NCI-H2081 (cell line): Measurements from ENCODE around the gene FAM217A.

Source experiments
- DNase-seq, 2 experiments: peaks; one replicate each; lab custom pipeline; 2025; lab: John Stamatoyannopoulos, UW

The FAM217A gene

DNA sequence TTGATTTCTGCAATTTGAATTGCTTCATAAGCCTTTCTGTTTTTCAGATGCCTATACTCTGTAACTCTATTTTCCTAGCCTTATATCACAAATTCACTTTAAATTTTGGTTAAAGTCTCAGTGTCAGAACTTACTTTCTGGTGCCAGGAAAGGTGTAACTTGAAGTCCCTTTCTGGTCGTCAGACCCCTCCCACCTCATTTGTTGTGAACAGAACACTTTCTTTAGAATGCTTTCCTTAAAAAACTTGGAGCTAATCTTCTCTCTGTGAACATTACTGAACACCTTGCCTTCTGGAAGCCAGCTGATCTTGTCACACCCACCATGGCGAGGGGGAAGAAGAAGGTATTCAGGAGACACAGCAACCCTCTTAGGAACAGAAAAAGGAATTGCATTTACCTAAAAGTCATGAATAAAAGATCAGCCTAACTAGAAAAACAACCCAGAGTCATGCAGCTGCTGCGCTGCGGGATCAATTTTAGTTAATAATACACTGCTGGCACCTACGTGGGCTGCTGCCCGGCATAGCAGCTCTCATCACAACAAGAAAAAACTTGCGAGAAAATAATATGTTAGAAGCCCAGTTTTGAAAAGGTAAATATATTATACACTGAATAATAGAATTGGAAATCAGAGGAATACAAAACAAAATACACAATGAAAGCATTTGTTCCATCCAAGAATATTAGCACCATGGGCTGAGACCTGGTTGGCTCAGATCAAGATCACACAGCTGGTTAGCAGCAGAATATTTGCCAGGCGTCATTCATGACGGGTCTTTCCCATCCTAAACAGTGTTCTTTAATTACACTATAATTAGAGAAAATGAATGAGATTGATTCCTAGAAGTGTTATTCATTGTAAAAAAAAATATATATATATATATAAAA, 5.8 kb upstream of the FAM217A start:
- DNase-seq = peak; percentile 88 to 98

DNA sequence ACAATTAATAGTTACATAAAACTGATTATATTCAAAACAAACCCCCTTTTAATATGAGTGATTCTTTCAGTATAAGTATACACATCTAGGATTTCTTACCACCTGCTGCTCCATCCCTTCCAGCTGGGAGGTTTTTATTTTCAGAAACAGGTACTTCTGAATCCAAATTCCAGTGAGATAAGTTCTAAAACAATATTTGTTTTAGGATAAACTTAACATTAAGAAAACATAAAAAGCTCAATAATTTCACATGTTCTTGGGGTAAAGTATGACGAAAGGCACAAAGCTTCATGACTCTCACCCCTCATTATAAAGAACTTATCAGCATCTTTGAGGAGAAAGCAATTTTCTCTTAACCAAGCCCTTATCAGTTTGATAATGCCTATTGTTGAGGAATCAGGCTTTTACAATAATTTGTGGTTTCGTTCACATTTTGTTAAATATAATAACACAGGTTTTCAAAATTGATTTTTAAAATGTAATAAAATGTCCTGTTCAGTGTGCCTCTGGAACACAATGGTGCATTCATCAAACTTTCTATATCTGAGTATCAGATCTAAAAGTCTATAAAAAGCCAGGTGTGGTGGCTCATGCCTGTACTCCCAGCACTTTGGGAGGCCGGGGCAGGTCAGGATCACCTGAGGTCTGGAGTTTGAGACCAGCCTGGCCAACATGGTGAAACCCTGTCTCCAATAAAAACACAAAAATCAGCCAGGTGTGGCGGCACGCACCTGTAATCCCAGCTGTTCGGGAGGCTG, 4.3 kb downstream of the FAM217A start:
- DNase-seq = no peak

DNA sequence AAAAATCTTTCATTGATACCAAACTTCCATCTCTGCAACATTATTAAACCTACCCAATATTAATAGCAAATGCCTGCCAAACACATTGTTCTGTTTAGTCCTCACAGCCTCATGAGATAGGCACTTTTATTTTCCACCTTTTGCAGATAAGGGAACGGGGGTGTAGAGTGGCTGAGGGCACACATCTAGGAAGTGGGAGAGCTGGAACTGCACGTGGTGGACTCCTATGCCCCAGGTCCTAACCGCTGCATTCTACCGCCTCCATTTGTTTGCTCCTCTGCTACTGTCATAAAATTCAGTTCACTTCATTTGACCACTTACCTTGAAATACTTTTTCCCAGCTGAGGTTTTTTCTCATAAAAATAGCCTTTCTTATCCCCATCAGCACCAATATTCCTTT, 7.6 kb downstream of the FAM217A start:
- no peak for DNase-seq

DNA sequence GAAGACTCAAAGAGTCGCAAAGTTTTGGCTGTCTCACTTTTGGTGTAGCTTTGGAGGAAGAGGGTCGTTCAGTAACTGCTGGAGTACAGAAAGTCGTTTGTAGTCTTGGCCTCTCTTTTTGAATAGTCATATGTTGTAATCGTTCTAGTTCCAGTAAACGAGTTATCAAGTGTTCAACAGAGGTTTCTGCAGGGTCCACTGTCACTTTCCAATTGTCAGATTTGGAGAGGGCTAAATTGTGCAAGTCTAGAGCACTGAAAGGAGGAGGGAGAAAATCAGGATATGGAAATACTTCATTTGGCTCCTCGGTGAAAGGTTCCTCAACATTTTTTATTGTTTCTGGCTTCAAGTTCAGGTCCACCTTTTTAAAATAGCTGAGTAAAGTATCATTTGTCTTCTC, 9.7 kb downstream of the FAM217A start:
- no peak for DNase-seq

DNA sequence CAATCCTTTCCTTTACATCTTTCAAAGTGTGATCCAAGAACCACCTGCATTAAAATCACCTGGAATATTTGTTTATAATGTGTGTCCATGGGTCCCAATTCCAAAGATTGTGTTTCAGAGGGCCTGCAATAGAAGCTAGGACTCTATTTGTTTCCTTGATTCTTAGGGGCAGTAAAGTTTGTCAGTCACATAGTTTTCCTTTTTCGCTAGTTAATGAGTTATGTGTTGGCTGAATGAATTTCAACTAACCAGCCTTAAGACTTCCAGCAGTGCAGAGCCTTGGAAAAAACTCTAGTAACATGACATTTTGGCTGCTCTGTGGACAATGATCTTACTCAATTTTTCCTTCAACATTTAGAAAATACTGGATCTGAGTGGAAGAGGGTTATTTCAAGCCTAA, 11.3 kb downstream of the FAM217A start:
- no peak for DNase-seq

DNA sequence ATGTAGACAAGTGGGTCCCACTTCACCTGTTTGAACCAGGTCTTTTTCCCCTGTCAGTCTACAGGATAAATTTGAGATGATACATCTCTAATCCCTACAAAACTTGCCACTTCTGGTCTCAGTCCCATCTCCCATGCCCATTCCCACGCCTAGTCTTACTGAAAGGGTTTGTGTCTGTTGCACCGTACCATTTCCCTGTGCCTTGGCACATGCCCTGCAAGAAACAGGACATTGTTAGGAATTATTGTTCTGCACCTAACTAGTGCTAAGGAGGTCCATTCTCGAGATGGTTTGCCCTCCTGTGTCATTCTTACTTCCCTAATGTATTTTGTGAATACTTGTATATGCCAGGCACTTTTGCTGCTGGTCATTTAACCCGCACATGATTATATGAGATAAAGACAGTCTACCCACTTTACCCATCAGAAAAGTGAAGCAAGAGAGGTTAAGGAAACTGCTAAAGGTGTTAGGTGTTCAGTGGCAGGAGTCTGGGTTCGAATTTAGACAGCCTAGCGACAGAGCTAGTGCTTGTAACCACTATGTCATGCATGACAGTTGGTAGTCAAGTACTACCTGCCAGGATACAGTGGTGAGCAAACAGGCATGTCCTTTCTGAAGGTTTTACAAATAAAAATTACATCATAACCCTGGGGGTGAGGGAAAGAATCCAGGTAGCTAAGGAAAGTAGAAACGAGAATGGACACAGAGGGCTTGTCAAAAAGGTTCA, 12.7 kb downstream of the FAM217A start:
- DNase-seq = peak in 1 of 2 experiments; percentile 12

DNA sequence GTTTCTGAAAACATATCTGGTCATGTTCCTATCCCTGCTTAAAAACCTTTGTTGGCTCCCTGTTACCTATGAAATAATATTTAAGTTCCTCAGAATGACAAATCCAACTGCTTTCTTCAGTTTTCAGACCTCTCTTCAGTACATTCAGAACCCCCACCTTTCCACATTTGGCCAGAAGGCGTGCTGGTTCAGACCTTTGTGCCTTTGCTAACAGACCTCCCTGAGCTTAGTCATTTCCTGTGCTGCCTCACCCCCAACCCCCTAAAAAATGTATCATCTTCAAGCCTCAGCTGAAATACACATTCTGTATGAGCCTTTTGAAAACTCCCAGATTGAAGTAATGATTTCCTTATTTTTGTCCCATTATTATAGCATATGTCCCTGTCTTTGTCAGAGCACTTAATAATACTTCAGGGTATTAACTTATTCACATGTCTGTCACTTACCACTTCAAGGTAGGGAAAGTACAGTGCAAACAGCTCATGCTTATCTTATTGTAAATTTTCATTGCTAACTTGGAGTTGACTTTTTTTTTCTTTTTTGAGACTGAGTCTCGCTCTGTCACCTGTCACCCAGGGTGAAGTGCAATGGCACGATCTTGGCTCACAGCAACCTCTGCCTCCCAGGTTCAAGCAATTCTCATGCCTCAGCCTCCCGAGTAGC, 19.7 kb downstream of the FAM217A start:
- DNase-seq = no peak

DNA sequence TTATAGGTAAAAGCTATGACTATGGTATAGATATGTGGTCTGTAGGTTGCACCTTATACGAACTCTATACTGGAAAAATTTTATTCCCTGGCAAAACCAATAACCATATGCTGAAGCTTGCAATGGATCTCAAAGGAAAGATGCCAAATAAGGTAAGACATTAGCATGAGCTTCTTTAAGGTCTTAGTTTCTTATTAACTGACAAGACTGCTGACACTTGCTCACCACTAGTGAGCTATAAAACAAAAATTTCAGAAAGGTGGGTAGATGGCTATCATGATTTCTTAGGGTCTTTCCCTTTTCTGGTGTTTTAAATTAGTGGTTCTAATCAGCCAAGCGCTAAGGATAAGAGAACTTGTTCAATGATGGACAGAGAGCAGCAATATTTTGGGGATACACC, 21.9 kb downstream of the FAM217A start:
- DNase-seq = no peak

DNA sequence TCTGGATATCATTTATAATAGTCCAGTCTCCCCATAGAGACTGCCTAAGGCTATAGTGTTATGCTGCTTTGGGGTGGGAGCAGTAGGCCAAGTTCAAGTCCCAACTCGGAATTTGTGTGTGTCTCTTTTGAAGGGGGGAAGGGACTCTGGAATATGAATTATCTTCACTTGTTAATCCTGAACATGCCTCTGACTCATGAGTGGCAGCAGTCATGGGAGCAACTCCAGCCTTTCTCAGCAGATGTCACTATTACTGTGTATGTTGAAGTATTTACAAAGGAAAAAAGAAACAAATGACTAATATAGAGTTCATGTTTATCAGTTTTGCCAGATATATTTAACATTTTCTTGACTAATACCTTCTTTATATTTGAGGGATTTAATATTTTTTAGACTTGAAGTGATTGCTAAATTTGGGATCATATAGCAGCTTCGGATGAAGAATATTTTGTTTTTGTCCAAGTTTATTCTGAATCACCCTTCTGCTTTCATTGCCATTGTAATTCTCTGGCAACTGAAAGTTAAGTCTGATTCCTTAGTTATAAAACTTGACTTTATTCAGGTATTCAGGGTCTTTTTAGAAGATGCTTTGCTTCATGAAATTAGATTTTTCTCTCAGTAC, 23.4 kb downstream of the FAM217A start:
- DNase-seq = peak in 1 of 2 experiments; percentile 23

DNA sequence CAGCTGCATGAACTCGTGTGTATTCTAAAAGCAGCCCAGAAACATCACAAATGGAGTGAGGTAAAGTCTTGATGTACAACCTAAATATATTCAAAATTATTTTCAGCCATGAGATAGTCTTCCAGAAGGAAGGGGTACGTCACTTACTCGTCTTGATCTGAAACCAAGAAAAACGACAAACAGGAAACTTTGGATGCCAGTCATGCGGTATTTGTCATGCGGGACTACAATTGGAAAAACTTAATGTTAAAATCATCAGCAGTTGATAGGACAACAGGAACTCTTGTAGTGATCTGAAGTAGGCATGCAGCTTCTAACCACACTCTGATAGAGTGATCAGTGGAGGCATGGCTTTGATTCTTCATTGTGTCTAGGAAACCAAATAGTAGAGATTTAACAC, 29.7 kb downstream of the FAM217A start:
- no peak for DNase-seq

DNA sequence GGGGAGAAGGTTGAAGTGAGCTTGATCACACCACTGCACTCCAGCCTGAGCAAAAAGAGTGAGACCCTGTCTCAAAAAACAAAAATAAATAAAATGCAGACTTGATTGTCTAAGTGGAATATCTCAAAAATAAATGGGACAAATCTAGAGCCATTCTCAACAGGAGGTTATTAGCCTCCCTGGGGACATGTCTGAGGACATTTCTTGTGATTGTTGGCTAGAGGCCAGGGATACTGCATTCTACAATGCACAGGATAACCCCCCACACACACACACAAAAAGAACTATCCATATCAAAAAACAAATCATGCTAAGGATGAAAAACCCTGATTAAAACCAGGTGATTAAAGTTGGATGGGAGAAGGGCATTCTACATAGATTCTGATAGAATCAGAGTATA, 37.5 kb downstream of the FAM217A start:
- DNase-seq = no peak

DNA sequence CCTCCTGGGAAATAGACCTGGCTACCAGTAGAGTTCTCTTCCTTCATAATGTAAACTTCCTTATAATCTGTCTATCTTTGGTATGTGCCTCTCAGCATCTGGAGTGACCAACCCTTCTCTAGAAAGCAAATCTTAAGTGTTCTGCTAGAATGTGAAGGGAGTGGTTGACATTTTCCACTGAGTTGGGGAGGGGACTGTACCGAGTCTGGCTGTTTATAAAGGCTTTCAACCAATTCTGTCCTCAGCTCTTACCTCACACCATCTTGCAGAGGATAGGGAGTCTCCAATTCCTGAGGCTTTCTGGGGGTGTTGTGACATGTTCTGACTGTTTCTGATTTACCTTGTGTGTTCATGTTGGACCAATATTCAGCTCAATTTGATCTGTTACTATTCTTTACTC, 39.6 kb downstream of the FAM217A start:
- no peak for DNase-seq

DNA sequence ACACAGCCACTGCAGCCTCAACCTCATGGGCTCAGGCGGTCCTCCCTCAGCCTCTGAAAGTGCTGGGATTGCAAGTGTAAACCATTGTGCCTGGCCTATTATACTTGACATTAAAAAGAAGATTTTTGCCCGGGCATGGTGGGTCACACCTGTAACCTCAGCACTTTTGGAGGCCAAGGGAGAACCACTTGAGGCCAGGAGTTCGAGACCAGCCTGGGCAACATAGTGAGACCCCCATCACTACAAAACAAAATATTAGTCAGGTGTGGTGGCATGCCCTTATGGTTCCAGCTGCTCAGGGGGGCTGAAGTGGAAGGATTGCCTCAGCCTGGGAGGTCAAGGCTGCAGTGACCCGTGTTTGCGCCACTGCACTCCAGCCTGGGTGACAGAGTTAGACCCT, 42.4 kb downstream of the FAM217A start:
- no peak for DNase-seq

DNA sequence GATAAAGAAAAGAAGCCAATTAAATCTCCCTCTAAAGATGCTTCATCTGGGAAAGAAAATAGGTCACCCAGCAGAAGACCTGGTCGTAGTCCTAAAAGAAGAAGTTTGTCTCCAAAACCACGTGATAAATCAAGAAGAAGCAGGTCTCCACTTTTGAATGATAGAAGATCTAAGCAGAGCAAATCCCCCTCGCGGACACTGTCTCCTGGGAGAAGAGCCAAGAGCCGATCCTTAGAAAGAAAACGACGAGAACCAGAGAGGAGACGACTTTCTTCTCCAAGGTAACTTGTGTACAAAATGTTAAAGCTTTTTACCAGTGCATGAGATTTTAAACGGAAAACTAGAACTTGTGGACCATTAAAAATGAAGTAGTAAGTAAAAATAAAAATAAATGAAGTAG, 46.5 kb downstream of the FAM217A start:
- DNase-seq = no peak

DNA sequence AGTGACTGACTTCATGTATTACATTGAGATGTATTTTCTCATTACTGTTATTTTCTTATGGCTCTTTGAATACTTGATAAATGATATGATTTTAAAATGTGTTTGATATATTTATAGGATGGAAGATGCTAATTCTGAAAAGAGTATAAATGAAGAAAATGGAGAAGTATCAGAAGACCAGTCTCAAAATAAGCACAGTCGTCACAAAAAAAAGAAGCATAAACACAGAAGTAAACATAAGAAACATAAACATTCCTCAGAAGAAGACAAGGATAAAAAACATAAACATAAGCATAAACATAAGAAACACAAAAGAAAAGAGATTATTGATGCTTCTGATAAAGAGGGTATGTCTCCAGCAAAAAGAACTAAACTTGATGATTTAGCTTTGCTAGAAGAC, 47.5 kb downstream of the FAM217A start:
- no peak for DNase-seq

DNA sequence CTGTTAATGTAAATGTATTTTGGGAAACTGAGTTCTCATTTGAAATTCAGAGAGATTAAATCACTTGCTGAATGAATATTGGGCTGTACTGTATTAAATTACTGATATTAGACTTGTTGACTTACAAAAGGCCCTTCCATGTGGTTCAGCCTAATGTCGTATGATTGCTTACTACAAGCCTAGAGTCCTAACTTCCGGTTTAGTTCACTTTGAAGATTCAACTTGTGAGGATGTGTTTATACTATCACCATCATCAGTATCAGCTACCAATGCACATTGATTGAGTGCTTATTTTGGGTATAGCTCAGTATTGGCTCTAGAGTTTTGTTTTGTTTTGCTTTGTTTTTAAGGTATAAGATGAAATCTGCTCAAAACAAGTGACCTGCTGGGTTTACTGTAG, 48.3 kb downstream of the FAM217A start:
- no peak for DNase-seq

DNA sequence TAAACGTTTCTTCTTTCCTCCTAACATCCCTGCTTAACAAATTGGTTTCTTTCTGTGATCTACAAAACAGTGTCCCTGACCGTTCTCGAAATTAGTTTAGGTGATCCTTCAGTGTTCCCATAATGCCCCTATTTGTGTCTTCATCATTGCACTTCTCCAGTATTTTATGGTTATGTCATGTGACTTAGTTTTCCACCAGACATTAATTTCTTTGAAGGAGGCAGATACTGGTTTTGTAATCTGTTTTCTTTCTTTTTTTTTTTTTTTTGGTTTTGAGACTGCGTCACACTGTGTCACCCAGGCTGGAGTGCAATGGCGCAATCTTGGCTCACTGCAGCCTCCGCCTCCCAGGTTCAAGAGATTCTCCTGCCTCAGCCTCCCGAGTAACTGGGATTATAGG, 49.2 kb downstream of the FAM217A start:
- no peak for DNase-seq

DNA sequence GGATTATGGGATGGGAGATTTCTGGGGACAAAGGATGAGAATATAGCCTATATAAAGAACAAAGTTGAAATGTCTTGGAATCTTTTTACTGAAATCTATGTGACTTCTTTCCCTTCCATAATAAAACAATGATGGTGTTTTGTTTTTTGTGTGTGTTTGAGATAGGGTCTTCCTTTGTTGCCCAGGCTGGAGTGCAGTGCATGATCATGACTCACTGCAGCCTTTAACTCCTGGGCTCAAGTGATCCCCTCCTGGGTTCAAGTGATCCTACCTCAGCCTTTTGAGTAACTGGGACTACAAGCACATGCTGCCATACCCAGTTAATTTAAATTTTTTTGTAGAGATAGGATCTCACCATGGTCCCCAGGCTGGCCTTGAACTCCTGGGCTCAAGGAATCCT, 50.9 kb downstream of the FAM217A start:
- no peak for DNase-seq

DNA sequence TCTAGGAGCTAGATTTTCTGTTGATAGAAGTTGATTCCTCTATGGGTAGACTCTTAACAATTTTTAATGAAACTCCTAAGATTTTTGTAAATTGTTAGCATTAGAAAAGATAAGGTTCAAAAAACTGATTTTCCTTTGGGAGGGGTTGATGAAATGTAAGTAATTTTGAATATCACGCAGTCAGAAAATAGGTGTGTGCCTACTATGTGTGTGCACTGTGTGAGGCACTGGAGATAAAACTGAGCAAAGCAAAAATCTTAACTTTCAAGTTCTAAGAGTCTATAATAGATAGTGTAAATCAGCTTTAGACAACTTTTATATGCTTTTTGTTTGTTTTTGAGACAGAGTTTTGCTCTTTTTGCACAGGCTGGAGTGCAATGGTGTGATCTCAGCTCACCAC, 53.3 kb downstream of the FAM217A start:
- DNase-seq = no peak

DNA sequence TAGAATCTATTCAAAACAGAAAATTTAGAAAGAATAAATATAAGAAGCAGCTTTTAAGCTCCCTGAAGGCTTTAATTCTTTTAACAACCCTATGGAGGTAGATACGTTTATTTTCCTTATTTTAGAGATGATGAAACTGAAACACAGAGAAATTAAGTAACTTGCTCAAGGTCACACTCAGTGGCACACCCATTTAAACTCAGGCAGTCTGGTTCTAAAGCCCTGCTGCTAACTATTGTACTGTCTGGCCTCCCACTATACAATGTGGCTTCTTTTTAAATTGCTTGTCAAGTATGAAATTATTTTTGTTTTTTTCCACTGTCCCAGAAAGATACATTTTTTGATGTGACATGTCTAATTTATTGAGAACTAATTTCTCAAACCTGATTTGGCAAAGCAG, 55.7 kb downstream of the FAM217A start:
- no peak for DNase-seq

DNA sequence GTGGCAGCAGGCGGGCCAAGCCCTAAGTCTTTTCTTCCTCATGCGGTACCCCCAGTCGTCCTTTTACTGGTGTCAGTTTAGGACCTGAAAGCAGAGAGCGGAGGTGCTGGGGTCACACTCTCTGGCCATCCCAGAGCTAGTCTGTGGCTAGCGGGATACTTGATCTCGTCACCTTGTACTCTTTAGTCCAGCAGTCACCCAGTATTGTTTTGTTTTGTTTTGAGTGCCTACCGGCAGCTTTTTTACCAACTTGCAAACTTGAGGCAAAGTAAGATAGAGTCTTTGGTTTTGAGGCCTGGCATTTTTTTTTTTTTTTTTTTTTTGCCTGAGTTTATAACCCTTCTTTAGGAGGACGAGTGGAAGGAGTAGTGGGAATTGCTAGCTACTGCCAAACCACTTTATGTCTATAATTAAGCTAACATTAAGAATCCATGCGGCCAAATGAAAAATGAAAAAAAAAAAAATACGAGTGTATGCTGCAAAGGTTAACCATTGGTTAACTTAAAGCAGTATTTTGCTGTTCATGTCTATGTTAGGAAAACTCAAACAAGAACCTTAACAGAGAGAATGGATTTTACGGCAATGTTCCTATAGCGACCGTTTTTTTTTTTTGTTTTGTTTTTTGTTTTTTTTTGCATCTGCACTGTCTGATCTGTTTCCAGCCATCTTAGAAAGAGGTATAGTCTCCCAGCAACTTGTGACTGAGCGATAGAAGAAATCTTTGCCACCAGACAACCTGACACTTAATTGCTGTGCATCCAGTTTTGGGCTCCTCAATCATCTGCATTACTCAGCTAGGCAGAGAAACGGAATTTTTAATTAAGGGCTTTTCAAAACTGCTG, 56.9 kb downstream of the FAM217A start:
- peak; percentile 3 to 7 for DNase-seq
